NCI-H1694 (cell line): Measurements from ENCODE around the gene PLEKHA4.

Source experiments
- DNase-seq: peaks from one replicate; lab custom pipeline; 2025; lab: John Stamatoyannopoulos, UW

The PLEKHA4 gene

GRCh38 chr19:48826606-48827020, 41.8 kb downstream of the PLEKHA4 start:
- no peak for DNase-seq

GRCh38 chr19:48822514-48822913, 45.9 kb downstream of the PLEKHA4 start:
- no peak for DNase-seq

GRCh38 chr19:48821633-48822032, 46.8 kb downstream of the PLEKHA4 start:
- no peak for DNase-seq

GRCh38 chr19:48819366-48819816, 49.0 kb downstream of the PLEKHA4 start:
- DNase-seq, result no peak

GRCh38 chr19:48818234-48818820, 50.1 kb downstream of the PLEKHA4 start:
- no peak for DNase-seq

- DNase-seq, result no peak
These were observed 50.8 kb downstream of the PLEKHA4 start for GRCh38 chr19:48817585-48818124.

GRCh38 chr19:48815870-48816501, 52.4 kb downstream of the PLEKHA4 start:
- DNase-seq, result no peak

GRCh38 chr19:48814895-48815294, 53.5 kb downstream of the PLEKHA4 start:
- DNase-seq, result no peak

GRCh38 chr19:48813123-48813913, 55.1 kb downstream of the PLEKHA4 start:
- DNase-seq, result no peak

- DNase-seq, result peak; percentile 73
These were observed 56.1 kb downstream of the PLEKHA4 start for GRCh38 chr19:48812094-48812929.

GRCh38 chr19:48810151-48810550, 58.3 kb downstream of the PLEKHA4 start:
- no peak for DNase-seq

GRCh38 chr19:48807590-48808308, 60.7 kb downstream of the PLEKHA4 start:
- no peak for DNase-seq

GRCh38 chr19:48806818-48807589, 61.4 kb downstream of the PLEKHA4 start:
- DNase-seq, result no peak

GRCh38 chr19:48806518-48806817, 61.9 kb downstream of the PLEKHA4 start:
- no peak for DNase-seq

- DNase-seq, result no peak
These were observed 63.0 kb downstream of the PLEKHA4 start for GRCh38 chr19:48805452-48805851.

- DNase-seq, result no peak
These were observed 63.9 kb downstream of the PLEKHA4 start for GRCh38 chr19:48804496-48804895.

GRCh38 chr19:48802623-48803022, 65.8 kb downstream of the PLEKHA4 start:
- DNase-seq, result no peak

GRCh38 chr19:48799358-48800300, 68.8 kb downstream of the PLEKHA4 start:
- DNase-seq, result no peak

GRCh38 chr19:48798937-48799336, 69.5 kb downstream of the PLEKHA4 start:
- DNase-seq, result peak; percentile 30
